H54 (cell line): ENCODE measurements around the gene PIK3R3.

Source experiments
- DNase-seq: peaks from one replicate; pipeline ENCODE4 v3.0.0; 2011; ENCODE audit warnings: low spot score, mixed read lengths; ENCODE audit not compliant: insufficient read length
- FAIRE-seq: peaks from 3 replicates; lab custom pipeline; 2011; peaks lifted over from hg19 to GRCh38; lab: Jason Lieb, UNC
- POLR2A ChIP-seq: IDR thresholded peaks from 2 replicates; pipeline ENCODE4 v1.6.1; 2011; ENCODE audit warnings: low read depth, mild to moderate bottlenecking, low read length

The PIK3R3 gene

DNA sequence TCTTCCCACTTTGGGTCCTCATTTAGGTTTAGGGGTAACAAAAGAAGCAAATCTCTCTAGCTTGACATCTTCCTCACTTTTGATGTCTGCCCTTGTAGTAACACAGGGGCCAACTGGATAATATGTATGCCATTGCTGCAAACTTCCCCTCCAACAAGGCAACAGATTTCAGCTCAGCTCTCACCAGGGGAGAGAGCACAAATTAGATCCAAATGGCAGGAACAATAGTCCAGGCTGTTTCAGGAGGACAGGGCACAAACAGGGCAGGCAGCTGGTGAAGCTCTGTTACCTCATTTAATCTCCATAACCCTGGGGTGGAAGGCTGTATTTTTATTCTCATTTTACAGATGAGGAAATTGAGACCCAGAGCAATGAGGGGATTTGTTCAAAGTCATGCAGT, 4.3 kb upstream of the PIK3R3 start:
- TF ChIP-seq POLR2A, result no peak
- DNase-seq, result no peak
- FAIRE-seq, result no peak

DNA sequence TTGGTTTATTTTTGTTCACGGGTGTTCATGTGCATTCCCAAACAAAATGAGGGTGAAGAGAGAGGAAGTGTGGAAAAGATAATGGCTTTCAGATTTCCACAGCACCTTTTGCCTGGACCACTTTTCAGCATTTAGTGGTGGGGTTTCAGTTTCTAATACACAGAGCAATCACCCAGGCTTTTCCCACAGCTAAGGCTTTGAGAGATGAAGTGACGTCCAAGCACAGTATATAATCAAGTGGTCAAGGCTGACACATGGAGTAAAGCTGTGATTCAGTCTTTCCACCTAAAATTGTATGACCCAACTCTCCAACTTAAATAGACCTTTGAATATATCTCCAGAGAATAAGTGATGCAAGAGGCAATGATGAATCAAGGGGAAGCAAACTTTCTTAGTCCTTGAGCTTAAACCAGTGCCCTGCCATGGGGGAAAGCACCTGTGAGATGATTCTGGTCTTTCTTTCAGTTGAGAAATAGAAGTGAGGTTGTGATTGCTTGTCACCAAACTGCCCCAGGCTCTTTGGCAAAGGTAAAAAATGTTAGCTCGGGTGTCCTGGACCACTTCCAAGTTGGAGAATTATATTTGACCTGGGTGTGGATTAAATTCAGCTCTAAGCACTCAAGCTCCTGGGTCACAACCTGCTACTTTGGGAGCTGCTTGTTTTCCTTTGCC, 2.4 kb upstream of the PIK3R3 start:
- no peak for TF ChIP-seq POLR2A
- FAIRE-seq (no peak), DNase-seq (no peak)

DNA sequence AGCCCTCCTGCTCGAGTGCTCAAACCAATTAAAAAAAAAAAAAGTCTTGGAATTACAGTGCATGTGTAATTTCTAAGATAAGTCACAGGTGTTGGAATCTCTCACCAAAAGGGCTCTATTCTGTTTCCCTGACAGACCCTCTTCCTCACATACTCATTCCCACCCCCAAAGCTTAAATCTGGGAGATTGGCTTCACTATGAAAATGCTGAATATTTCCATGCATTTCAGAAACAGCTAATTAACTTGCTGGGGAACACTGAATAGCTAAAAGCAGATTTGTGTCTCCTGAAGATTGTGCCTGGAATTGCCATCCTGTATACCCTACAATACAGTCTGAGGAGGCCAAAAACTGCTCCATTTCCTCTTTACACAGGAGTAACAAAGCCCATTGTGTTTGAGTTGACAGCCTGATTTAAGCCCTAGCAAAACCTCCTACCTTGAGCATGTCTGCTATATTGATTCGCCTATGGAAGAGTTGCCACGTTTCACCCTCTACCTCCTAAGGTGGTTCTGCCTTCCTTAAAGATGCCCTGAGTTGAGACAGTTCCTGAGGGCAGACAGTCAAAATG, 1.4 kb upstream of the PIK3R3 start:
- no peak for DNase-seq

DNA sequence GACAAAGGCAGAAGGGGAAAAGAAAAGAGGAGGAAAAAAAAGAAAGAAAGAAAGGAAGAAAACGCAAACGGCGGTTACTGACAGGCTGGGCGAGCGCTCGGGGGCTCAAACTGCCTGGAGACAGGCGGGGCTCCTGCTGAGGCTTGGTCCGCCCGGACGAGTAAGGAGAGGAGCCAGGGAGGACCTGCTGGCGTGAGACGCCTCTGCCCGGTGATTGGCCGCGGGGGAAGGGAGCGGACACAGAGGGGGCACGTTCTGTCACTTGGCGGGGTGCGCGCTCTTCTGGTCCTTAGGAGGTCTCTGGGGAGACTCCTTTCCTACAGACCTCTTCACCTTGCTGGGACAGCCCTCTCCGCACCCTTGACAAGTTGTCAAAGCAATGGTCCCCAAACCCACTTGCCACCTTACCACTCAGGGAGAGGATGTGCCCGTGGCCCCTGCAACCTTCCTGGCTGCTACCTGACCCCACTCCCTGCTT, 791 bp upstream of the PIK3R3 start:
- TF ChIP-seq POLR2A, result no peak; the same call in 1 of the 2 replicates
- DNase-seq, result peak; percentile 61
- FAIRE-seq, result no peak

More for the DNA sequence above, 1.4 kb upstream of the PIK3R3 start:
- FAIRE-seq, result no peak
- TF ChIP-seq POLR2A, result no peak

DNA sequence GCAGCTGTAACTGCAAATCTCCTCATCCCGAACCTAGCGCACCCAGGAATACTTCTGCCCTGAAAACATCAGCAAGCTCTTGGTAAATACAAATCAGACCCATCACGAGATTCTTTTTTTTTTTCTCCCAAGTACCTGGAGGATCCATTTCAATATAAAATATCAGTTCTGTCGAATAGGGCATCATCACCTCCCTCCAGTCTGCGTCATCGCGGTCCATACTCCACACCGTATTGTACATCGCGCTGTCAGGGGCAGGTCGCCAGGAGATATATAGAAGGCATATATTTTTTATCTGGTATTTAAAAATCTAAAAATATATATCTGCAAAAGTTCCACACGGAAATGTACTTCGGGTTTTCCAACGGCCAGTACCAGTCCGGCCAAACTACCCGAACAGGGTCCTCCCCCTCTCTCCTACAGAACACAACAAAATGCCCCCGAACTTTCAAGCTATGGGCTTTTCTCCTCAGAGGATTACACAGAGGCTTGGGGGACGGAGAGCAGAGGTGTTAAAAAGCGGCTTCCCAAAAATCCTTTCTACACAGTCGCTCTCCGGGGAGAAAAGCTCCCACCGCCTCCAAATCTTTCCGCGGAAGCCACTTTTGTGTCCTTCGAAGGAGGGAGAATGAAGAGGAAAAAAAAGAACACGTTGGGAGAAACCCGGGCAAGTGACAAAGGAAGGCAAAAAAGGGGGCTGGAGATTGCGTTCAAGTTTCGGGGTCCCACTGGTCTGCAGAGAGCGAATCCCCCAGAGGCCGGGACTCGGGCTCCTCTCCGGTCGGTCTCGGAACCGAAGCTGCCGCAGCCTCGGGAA, 509 bp downstream of the PIK3R3 start:
- TF ChIP-seq POLR2A, result no peak
- FAIRE-seq (no peak), DNase-seq (no peak)

DNA sequence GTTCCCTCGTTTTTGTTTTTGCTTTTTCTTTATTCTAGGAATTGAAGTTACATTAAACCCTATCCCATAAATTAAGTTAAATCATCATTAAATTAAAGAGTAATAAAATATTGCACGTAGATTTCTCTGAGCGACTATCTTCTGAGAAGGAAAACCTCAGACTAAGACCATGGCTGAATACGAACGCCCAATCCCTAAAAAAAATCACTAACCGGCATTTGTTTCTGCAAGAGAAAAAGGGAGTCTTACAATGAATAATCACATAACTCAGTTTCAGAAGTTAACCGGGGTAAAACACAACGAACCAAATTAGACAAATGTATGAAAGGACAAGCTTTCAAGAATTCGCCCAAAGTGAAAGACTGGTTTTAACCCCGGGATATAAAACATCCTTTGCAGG, 1.3 kb downstream of the PIK3R3 start:
- DNase-seq (no peak), FAIRE-seq (no peak)
- TF ChIP-seq POLR2A, result no peak

DNA sequence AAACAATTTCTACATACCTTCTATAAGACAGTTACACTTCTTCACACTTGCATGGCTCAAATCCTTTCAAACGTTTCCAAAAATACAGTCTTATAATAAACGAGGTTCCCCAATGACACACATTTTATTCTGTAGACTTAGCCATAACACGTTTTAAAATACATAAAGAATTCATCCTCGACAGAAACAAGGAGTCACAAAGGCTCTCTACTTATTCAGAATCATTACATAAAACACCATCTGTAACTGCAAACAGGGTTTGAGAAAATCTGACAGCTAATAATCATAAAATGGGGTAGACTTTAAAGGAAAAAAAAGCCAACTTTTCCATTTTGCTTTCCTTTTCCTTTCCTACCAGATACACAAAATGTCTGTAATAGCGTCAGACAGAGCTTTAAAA, 1.8 kb downstream of the PIK3R3 start:
- no peak for DNase-seq

DNA sequence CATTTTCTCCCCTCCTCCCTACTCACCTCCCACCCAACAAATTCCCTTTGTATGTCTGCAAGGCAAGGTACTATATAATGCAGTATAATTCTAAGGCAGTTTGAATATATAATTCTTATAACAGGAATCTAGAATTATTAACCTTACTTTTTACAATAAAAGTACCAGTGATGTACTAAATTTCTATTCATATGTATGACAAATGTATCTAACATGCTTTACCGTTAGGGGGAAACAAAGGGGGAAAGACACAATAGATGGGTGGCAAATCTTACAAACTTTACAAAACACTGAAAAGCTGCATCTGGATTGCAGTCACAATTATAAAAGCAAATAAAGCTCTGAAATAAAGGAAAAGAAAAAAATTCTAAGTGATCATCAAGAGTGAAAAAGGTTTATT, 2.3 kb downstream of the PIK3R3 start:
- DNase-seq, result no peak
- no peak for TF ChIP-seq POLR2A
- FAIRE-seq, result no peak

More for the DNA sequence above, 1.8 kb downstream of the PIK3R3 start:
- no peak for FAIRE-seq
- TF ChIP-seq POLR2A, result no peak

DNA sequence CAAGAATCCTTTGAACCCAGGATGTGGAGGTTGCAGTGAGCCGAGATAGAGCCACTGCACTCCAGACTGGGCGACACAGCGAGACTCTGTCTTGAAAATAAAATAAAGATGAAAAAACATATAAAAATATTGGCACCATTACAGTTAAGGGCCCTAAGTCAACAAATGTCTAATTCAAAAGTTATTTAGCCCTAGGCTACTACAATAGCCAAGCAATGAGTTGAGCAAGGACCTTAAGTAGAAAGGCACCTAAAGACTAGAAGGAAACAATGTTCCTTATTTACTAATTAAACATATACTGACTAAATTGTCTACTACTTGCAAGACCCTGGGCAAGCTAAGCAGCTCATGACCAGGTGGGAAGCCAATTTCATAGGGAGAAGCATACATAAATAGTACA, 4.1 kb downstream of the PIK3R3 start:
- TF ChIP-seq POLR2A, result no peak
- no peak for DNase-seq
- FAIRE-seq, result no peak

DNA sequence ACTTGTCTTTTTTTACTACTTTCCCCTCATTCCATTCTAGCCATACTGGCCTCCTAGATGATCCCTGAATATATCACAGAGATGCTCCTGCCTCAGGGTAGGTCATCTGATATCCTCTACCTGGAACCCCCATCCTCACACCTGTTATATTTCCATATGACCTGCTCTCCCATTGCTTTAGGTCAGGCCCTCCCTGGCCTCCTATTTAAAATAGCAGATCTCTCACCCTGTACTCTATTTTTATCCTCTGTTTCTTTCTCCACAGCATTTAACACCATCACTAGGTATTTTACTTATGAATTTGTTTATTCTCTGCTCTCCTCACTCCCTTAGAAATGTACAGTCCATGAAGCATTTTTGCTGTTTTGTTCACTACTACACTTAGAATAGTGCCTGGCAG, 13.6 kb downstream of the PIK3R3 start:
- DNase-seq, result no peak
- FAIRE-seq, result no peak
- TF ChIP-seq POLR2A, result no peak

DNA sequence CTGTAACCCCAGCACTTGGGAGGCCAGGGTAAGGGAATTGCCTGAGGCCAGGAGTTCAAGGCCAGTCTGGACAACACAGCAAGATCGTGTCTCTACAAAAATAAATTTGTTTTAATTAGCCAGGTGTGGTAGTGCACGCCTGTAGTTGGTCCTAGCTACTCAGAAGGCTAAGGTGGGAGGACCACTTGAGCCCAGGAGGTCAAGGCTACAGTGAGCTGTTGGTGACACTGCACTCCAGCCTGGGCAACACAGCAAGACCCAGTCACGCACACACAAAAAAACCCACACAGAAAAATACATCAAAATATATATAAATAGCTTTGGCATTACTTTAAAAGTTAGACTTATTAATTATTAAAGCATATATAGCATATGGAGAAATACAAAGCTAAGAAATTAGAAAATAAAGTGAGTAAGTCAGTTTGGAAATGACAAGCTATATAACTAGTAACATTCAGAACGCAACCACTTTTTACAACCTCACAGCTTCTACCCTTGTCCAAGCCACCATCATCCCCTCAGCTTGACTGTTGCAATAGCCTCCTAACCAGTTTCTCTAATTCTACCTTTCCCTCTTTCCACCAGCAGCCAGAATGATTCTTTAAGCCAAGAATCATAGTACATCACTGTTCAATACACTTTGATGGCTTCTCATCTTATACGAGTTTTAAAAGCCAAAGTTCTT, 14.5 kb downstream of the PIK3R3 start:
- no peak for TF ChIP-seq POLR2A
- no peak for DNase-seq
- no peak for FAIRE-seq

DNA sequence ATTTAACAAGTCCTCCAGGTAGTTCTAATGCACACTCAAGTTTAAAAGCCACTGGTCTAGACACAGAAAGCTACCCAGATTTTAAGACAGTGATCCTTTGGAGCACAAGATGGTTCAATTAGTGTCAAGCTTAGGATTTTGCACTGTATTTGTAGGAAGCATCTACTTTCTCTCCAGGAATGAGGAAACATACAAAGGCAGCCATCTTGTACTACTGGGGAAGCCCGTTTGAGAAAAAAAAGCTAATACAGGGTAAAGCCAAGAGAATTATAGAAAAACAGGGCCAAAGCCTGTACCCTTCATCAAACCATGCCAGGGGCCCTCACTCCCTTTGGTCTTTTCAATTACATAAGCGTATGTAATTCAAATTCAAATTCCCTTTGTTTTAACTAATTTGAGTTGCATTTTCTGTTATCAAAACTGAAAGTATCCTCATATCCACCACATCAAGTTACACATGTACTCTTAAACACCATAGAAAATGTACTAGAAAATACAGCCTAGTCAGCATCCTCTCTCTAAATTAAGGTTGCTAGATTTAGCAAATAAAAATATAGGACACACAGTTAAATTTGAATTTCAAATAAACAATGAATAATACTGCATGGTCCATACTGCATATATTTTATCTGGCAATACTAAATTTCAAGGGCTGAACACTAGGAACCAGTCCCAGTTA, 17.4 kb downstream of the PIK3R3 start:
- DNase-seq (no peak), FAIRE-seq (peak; percentile 43)
- TF ChIP-seq POLR2A, result no peak

DNA sequence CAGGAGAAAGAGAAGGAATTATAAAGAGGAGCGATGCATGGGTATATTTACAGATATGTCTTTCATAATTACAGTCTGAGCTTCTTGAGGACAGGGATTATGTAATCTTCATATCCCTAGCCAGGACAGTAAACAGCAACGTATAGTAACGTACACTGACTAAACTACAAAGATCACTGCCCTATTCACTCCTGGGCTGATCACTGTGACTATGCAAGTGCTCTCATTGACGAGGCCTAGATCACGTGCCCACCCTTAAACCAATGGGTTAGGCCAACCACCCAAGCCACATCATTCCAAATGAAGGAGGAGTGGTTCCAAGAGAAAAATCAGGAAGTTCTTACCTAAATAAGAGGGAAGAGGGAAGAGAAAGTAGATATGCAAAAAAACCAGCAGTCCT, 18.5 kb downstream of the PIK3R3 start:
- FAIRE-seq (no peak), DNase-seq (no peak)
- no peak for TF ChIP-seq POLR2A

DNA sequence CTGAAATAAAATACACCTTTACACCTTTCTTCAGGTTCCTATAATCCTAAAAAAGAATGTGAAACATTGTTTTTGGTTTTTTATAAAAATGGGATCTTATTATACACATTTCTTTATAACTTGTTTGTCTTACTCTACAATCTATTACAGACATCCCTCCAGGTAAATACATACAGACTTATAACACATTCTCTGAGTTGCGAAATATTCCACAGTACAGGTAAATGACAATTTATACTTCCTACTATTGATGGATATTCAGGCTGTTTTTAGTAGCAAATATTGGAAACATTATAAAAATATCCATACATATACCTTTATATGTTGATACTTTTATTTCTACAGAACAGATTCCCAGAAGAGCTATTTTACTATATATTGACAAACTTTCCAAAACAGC, 20.3 kb downstream of the PIK3R3 start:
- FAIRE-seq, result no peak

More for the DNA sequence above, 20.3 kb downstream of the PIK3R3 start:
- no peak for DNase-seq
- TF ChIP-seq POLR2A, result no peak
